Testis (tissue), 5 donors: ENCODE results near the gene EFCAB3. TPM values are rescaled to one million over a fixed set of nuclear protein-coding genes. Genes with fewer than 3 reads are reported as not detected.

Experiments used
- DNase-seq: peaks from one replicate; pipeline ENCODE4 v3.0.0-alpha.2; 2019
- H3K27ac ChIP-seq, 2 donors: fragments of 200-600 bp; sonication (generic); one replicate each; pipeline ENCODE4 v1.5.1; 2019
- H3K27me3 ChIP-seq: fragments of 200-600 bp; sonication (generic); one replicate; pipeline ENCODE4 v1.5.1; 2019
- H3K36me3 ChIP-seq: fragments of 200-600 bp; sonication (generic); one replicate; pipeline ENCODE4 v1.5.1; 2017; ENCODE audit warnings: low read depth; ENCODE audit errors: missing control alignments
- H3K4me1 ChIP-seq: fragments of 200-600 bp; sonication (generic); one replicate; pipeline ENCODE4 v1.5.1; 2019
- H3K4me3 ChIP-seq, 2 donors: fragments of 200-600 bp; sonication (generic); one replicate each; pipeline ENCODE4 v1.5.1; 2017 to 2019
- H3K9me3 ChIP-seq: fragments of 200-600 bp; sonication (generic); one replicate; pipeline ENCODE4 v1.5.1; 2017
- CTCF ChIP-seq, 3 experiments: fragments of 450-650 bp in 2 of 3; fragments of 200-600 bp in 1 of 3; sonication (generic) in 1 of 3; IDR thresholded peaks; one replicate each; pipeline ENCODE4 v1.5.1; 2016 to 2019; ENCODE audit warnings: antibody characterized with exemption in 3 of 3, mild to moderate bottlenecking in 2 of 3, moderate library complexity in 1 of 3
- POLR2A ChIP-seq: fragments of 450-650 bp; IDR thresholded peaks from one replicate; pipeline ENCODE4 v1.6.1; 2017; ENCODE audit warnings: antibody characterized with exemption, mild to moderate bottlenecking, moderate library complexity
- WGBS, 2 donors: methylation state at CpG; one replicate each; pipeline ENCODE4 v1.1.5; 2018; 5-methylcytosine and 5-hydroxymethylcytosine counted together
- intact Hi-C: fragments of 100-400 bp; cut with DNase I; formaldehyde crosslinking; loops from one replicate; pipeline ENCODE4 v1.15.1; 2023; ENCODE audit warnings: low total_unique reads
- long read RNA-seq, 2 donors: transcript quantifications; one replicate each; lab custom pipeline, GENCODE V29; 2026
- polyA plus RNA-seq: library from polyadenylated mRNA; stranded (reverse); fragments of 350-450 nt; fragmentation: Illumina TruSeq; extraction: RNeasy Lipid Tissue Mini Kit (QIAGEN cat#74804); gene quantifications from one replicate; pipeline ENCODE4 v1.2.3, GENCODE V29; 2014; ENCODE audit warnings: low read depth, low replicate concordance; ENCODE audit not compliant: insufficient read depth
- total RNA-seq, 2 donors: library from RNA; depleted of rRNA; stranded (reverse); fragments of >200 nt; gene quantifications; one replicate each; pipeline ENCODE4 v1.2.3, GENCODE V29; 2016

EFCAB3 gene
- total RNA-seq, result 1 to 10 TPM; 1.9 to 3.4 TPM
- 6.9 TPM for polyA plus RNA-seq
- long read RNA-seq, donor 1, result 0 reads
- long read RNA-seq, donor 2, result 0 reads

GRCh38 chr17:62380253-62380652 lies at the start of gene EFCAB3:
TSS of gene EFCAB3 (plus strand) at chr17:62380553. CDS start at chr17:62382980, 2,427 bp downstream.
- WGBS, 2 donors, result 85% methylated on average over 3 of the region's 3 CpGs
- Histone ChIP-seq H3K9me3 (no peaks in the 10 kb centered on the region), H3K27me3 (no peaks in the 10 kb centered on the region), H3K4me3 (no peak within 1 kb of the TSS), H3K27ac (no peak within 1 kb of the TSS), H3K36me3 (no peaks in the 10 kb centered on the region), H3K4me1 (no peaks in the 10 kb centered on the region)
- no peak for TF ChIP-seq POLR2A
- TF ChIP-seq CTCF (IDR thresholded peaks at IDR 0.05), result no peak
- intact Hi-C loops, result no loop called here
- DNase-seq, result no peak

DNA sequence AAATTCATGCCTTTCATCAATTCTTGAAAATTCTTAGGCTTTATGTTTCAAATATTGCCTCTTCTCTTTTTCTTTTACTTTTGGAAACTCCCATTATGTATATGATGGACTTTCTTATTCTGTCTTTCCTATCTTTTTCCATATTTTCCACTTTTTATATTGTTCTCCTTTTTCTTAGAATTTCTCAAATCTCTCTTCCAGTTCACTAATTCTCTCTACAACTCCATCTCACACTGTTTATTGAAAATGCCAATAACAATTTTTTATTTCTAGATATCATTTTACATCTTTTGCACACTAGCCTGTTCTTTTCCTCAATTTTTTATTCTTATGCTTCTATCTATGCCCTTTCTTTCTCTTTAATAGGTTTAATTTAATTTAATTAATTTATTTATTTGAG lies 43.8 kb upstream of the EFCAB3 start:
- intact Hi-C loops, result no loop called here
- no peak for TF ChIP-seq CTCF (IDR thresholded peaks at IDR 0.05)
- no peak for TF ChIP-seq POLR2A

DNA sequence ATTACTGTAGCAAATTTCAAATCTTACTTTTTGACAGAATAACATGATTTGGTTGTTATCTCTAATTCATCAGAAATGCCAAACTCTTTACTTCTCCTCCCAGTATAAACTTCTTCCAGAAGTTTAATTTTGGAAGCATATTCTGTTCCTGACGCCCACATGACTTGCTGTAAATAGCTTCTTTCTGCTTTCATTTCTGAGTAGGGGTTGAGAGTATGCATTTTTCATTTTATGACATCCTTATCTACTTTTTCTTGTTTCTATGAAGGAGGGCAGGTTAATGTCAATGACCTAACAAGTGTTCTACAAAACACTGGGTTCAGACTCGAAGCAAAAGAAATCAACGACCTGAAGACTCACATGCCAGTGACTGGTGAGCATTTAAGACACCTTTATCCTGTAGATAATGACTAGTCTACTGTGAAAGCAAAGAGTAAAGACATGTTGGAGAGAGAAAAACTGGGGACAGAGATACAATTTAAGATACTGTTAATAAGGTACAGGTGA lies 36.5 kb upstream of the EFCAB3 start:
- intact Hi-C loops, result no loop called here
- H3K4me3 ChIP-seq, result no peak overlapping the region
- WGBS, 2 donors, result 35 to 39% methylated on average over 3 of the region's 3 CpGs

More for the DNA sequence above, 43.8 kb upstream of the EFCAB3 start:
- Histone ChIP-seq H3K27me3 (no peaks in the 10 kb centered on the region), H3K4me3 (no peak overlapping the region), H3K9me3 (no peaks in the 10 kb centered on the region), H3K27ac (no peak overlapping the region), H3K4me1 (no peaks in the 10 kb centered on the region), H3K36me3 (no peaks in the 10 kb centered on the region)
- DNase-seq, result no peak

DNA sequence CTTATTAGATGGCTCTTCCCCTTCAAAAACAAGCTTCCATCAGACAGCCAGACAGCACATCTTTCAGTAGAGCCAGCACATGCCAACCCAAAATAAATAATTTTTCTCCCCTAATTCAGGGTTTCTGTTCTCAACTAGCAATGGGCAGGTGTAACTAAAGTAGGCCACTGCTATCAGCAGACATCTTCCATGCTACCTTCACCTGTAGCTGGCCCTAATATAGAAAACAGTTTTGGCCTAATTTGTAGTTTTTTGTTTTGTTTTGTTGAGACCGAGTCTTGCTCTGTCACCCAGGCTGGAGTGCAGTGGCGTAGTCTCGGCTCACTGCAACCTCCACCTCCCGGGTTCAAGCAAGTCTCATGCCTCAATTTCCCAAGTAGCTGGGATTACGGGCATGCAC lies 29.2 kb upstream of the EFCAB3 start:
- WGBS, 2 donors, result 81 to 93% methylated on average over 5 of the region's 5 CpGs
- Histone ChIP-seq H3K4me3 (no peak overlapping the region), H3K9me3 (no peaks in the 10 kb centered on the region), H3K36me3 (no peaks in the 10 kb centered on the region), H3K27me3 (no peaks in the 10 kb centered on the region), H3K4me1 (no peaks in the 10 kb centered on the region), H3K27ac (no peak overlapping the region)
- DNase-seq, result no peak
- intact Hi-C loops, result no loop called here
- TF ChIP-seq CTCF (IDR thresholded peaks at IDR 0.05), result no peak
- no peak for TF ChIP-seq POLR2A

More for the DNA sequence above, 36.5 kb upstream of the EFCAB3 start:
- TF ChIP-seq POLR2A, result no peak
- no peak for TF ChIP-seq CTCF (IDR thresholded peaks at IDR 0.05)
- Histone ChIP-seq H3K27ac (no peak overlapping the region), H3K27me3 (no peaks in the 10 kb centered on the region), H3K4me1 (no peaks in the 10 kb centered on the region), H3K36me3 (no peaks in the 10 kb centered on the region), H3K9me3 (no peaks in the 10 kb centered on the region)
- no peak for DNase-seq

DNA sequence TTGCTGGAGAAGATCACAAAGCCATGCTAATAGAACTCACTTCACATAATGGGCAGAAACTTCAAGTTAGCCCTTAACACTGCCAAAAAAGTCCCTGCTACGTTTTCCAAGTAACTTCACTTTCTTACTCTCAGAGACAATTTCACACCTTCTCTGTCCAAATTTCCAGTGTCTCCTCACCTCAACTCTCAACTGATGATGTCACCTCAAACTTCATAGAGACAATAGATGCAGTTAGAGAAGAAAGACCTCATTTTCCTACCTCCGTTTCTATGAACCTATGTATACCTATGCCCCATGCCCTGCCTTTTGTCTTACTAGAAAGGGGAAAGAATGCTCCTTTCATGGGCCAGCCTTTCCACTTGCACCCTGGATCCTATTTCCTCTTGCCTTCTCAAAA lies 14.2 kb upstream of the EFCAB3 start:
- Histone ChIP-seq H3K4me3 (no peak overlapping the region), H3K36me3 (no peaks in the 10 kb centered on the region), H3K27ac (no peak overlapping the region), H3K27me3 (no peaks in the 10 kb centered on the region), H3K4me1 (no peaks in the 10 kb centered on the region), H3K9me3 (no peaks in the 10 kb centered on the region)
- intact Hi-C loops, result no loop called here
- 84% methylated on average over 2 of the region's 2 CpGs for WGBS, 2 donors
- TF ChIP-seq CTCF (IDR thresholded peaks at IDR 0.05), result no peak
- no peak for TF ChIP-seq POLR2A
- no peak for DNase-seq
